Left forelimb (tissue), 1 donor: Measurements from ENCODE around the gene ENTPD7.

Experiments used
- DNase-seq: peaks from one replicate; pipeline ENCODE4 v3.0.0-alpha.2; 2018; ENCODE audit warnings: low spot score

Gene ENTPD7

DNA sequence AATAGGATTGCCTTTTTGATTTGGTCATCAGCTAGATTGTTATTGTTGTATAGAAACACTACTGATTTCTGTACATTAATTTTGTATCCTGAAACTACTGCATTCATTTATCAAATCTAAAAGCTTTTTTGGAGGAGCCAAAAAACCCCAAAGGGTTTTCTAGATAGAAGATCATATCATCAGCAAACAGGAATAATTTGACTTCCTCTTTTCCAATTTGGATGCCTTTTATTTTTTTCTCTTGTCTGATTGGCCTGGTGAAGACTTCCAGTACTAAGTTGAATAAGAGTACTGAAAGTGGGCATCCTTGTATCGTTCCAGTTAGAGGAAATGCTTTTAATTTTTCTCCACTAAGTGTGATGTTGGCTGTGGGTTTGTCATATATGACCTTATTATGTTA lies 10.6 kb upstream of the ENTPD7 start:
- no peak for DNase-seq

DNA sequence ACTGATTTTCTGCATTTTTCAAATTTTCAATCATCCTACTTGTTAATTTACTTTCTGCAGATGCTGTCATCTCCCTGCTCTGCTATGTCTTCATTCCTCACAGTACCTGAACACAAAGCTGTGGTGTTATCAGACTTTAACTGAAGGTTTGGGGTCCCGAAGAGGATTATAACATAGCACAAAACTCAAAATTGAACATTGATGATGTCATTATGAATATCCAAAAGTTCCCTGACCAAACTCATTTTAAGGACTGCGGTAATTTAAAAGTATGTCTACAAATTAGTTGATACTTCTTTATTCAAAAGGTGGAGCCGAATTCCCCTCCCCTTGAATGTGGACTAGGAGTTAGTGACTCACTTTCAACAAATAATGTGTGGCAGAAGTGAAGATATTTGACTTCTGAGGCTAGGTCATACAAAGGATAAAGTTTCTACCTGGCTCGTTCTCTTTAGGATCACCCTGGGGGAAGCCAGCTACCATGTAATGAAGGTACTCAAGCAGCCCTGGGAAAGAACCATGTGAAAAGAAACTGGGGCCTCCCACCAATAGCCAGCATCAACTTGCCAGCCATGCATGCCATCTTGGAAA lies 6.4 kb upstream of the ENTPD7 start:
- no peak for DNase-seq

- no peak for DNase-seq
Measured at GRCh38 chr10:99654390-99655175, 4.7 kb upstream of the ENTPD7 start.

- DNase-seq: no peak
Measured at GRCh38 chr10:99656199-99657064, 2.9 kb upstream of the ENTPD7 start.

DNA sequence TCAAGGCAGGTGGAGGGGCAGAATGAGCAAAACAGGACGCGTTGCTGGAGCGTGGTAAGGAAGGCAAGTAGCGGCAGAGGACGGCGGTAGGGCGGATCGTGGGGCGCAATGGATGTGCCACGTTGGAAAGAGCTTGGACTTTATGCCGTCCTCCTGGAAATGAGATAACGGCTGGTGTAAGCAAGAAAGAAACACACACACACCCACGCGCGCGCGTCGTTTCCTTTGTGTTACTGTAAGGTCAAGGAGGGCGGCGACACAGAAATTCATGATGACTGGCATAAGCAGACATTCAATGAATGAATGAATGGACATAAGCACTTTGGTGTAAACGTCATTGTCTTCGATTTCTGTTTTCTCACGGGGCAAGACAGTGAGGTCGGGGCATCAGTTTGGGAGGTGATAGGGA lies 683 bp upstream of the ENTPD7 start:
- no peak for DNase-seq

DNA sequence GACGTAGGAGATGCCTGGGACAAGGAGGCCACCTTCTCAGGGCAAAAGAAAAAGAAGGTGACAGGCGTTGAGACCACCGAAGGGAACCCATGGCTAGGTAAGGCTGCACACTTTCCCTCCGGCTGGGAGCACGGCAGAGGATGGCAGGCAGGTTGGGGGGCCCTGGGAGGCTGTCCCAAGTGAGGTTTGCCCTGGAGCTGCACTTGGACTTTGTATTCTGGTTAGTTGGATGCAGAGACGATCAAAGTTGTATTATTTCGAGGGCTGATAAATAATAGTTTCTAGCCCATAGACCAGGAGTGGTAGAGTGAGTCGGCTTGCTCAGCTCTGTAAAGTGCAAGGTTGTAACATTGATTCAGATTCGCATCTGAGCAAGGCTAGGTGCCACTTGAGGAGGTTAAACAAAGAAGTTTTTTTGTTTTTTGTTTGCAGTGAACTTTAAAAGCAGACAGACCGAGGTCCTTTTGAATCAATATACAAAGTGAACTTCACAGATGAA lies 608 bp downstream of the ENTPD7 start:
- DNase-seq: no peak

DNA sequence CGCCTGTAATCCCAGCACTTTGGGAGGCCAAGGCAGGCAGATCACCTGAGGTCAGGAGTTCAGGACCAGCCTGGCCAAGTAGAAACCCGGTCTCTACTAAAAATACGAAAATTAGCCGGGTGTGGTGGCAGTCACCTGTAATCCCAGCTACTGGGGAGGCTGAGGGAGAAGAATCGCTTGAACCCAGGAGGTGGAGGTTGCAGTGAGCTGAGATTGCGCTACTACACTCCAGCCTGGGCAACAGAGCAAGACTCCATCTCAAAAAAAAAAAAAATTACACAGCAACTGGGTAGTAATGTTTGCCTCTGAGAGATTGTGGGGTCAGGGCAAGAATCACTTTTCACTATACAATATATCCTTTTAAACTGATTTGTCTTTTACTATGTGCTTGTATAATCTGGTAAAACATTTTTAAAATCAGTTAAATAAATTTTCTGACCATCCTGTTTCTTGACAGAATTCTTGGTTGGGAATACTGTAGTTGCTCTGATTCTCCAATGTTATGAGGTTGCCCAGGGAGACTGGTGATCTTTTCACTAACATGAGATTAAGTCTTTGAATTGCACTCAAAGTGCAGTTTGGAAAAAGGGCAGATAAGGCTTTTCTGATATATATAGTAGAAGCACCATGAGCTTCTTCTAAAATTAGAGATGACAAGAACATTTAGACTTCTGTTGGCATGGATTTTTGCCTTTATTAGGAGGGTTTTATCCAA lies 1.5 kb downstream of the ENTPD7 start:
- no peak for DNase-seq

DNA sequence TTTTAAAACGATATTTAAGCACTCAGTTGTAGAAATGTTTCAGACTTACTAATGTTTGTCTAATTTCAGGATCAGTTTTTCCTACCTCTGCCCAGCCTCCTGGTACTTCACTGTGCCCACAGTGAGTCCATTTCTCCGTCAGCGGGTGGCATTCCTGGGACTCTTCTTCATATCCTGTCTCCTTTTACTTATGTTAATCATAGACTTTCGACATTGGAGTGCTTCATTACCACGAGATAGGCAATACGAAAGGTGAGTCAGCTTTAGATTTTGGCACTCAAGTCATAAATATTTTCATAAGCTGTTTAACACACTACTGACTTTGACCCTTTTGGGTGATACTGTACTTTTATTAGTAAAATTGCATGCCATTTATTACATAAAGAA lies 2.1 kb downstream of the ENTPD7 start:
- DNase-seq: no peak

GRCh38 chr10:99665304-99665703 lies 6.0 kb downstream of the ENTPD7 start:
- no peak for DNase-seq

GRCh38 chr10:99667108-99667751 lies 7.9 kb downstream of the ENTPD7 start:
- no peak for DNase-seq

- no peak for DNase-seq
Measured at GRCh38 chr10:99671386-99671785, 12.1 kb downstream of the ENTPD7 start.

DNA sequence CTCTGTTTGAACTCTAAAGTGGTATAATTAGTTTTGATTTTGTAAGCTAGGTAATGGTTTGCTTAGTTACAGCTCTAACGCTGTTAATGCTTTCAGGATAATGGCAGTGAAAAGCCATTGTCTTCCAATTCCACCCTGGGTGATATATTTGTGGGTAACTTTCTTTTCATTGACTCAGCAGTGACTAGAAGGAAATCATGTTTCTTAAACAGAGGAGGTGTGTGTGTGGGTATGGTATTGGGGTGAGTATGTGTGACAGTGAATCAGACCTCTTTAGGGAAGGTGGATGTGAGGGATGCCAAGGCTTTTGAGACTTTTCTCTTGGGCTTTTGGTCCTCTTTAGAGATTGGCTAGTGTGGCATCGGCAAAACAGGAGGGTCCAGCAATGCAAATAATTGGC lies 13.6 kb downstream of the ENTPD7 start:
- no peak for DNase-seq

DNA sequence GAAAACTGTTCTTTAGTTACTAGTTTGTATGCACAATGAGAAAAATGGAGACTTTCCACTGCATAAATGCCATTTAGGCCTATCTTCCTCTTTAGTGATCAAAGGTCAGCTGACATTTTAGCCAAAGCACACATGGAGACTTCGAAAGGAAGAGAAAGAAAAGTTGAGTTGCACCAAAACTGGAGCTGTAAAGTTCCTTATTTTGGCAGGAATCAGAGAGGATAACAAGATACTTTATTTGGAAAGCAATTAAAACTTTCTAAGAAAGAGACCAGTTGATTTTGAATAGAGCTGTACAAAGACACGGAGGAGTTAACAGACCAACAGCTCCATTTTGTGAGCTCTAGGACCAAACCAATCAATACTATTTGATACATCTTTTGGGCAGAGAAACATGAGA lies 14.2 kb downstream of the ENTPD7 start:
- DNase-seq: no peak

DNA sequence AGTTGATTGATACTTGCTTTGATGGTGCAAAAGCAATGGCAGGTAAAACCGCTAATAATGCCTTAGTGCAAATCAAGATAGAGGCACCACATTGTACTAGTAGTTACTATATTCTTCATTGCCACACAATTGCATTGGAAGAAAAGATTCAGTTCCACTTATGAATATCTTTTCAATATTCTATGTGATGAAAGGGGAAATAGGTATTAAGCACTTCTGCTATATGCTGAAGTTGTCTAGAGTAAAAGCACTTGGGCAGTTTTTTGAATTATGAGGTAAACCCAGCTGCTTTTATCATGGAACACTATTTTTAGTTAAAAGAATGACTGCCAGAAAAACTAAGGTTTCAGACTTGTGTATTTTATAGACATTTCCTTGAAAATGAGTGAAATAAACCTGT lies 15.5 kb downstream of the ENTPD7 start:
- no peak for DNase-seq

GRCh38 chr10:99676426-99676825 lies 17.1 kb downstream of the ENTPD7 start:
- DNase-seq: no peak

DNA sequence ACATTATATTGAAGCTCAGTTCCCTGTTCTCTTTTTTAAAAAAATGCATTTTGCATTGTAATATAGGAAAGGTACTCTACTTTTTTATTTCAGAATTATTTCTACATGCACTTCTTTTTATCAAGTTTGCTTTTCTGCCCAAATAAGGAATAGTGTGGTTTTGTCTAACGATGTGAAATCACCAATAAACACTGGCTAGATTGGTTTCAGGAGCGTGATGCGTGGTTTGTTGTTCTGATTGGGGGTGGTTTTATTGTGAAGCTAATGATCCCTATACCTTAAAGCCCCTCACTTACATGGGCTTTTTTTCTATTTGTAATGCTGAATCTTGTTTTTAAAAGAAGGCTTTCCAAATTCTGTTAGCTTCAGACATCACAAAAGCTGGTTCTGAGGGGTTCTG lies 17.6 kb downstream of the ENTPD7 start:
- DNase-seq: no peak

- DNase-seq: no peak
Measured at GRCh38 chr10:99678921-99679320, 19.6 kb downstream of the ENTPD7 start.

DNA sequence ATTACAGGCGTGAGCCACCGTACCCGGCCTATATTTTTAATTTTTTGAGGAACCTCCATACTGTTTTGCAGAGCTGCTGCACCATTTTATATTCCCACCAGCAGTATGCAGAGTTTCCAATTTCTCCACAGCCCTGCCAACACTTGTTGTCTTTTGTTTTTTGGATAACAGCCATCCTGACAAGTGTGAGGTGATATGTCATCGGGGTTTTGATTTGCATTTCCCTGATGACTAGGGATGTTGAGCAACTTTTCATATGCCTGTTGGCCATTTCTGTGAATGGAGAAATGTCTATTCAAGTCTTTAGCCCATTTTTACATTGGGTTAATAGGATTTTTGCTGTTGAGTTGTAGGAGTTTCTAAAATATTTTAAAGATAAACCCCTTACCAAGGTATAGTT lies 22.2 kb downstream of the ENTPD7 start:
- DNase-seq: no peak

DNA sequence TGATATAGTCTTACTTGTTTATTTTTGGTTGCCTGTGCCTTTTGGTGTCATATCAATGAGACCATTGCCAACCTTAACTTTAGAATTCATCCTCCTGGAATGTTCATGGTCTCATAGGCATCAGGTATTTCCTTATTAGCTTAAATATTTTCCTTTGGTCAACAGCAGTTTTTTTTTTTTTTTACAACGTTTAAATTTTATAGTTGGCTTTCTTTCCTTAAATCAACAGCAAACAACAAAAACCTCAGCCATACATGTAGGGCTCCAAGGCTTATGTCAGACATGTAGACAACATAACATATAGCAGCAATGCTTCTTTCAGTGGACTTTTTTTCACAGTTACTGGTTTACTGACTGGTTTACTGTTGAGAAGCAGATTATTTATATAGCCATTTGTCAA lies 22.7 kb downstream of the ENTPD7 start:
- no peak for DNase-seq

DNA sequence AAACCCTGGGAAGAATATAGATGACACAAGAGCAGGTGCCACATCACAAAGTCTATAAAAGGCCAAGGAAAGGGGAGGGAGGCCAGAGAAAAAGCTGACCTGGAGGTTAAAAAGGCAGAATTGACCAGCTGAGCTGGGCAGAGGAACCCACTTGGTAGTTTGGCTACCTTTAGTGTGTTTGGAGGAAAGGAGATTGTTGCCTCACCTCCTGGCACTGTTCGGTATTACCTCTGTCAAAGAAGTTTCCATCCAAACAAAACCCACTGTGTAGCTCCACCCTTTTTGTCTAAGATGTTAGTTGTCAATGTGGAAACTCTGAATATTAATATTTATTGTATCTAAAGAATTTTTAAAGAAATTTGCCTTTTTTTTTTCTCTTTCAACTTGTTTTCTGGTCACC lies 23.4 kb downstream of the ENTPD7 start:
- DNase-seq: no peak

DNA sequence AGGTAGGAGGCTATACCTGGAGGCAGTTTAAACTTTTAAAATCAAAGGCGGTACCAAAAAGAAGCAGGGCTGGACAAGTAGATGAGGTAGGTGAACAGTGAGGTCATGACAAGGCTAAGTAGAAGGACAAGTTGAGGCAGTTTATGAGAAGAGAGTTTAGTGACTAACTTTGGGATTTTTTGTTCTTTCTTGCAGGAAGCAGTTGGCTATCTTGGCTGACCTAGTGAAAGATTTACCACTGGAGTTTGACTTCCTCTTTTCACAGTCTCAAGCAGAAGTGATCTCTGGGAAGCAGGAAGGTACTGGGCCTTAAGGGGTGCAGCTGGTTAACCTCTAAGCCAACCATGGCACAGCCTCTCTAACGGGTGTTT lies 26.3 kb downstream of the ENTPD7 start:
- DNase-seq: no peak

GRCh38 chr10:99689461-99689860 lies 30.2 kb downstream of the ENTPD7 start:
- no peak for DNase-seq
